ENCODE measurements around the gene MRPL32. TPM values are rescaled to one million over a fixed set of nuclear protein-coding genes. Genes with fewer than 3 reads are reported as not detected.

The MRPL32 gene
- total RNA-seq, 1 experiment from 2014 or later = 102 TPM

- ChIA-PET POLR2A (ENCODE audit: low non-redundant PET) (no interaction called here), CTCF (no interaction called here)
- H3K27me3 ChIP-seq (replicated peaks; ENCODE audit: insufficient read depth, low read depth, low read length, poor library complexity) = no peaks in the 10 kb centered on the region
- BruUV-seq (replicated peaks) = no TSS peak
- TF ChIP-seq CTCF (conservative IDR thresholded peaks at IDR 0.05; ENCODE audit: low read depth, low read length) (no peak), EZH2 (IDR thresholded peaks at IDR 0.05; ENCODE audit: borderline replicate concordance, low read depth, low read length, poor library complexity, severe bottlenecking) (no peak)
- no peak for DNase-seq (ENCODE audit: low spot score)
- no peak overlapping the region for H3K27ac ChIP-seq (ENCODE audit: low read depth, low read length, poor library complexity, severe bottlenecking)
- no peaks in the 10 kb centered on the region for H3K36me3 ChIP-seq (ENCODE audit: insufficient read depth, low read length, poor library complexity, severe bottlenecking)
- H3K9me3 ChIP-seq (ENCODE audit: low read depth, low read length, poor library complexity, severe bottlenecking) = peaks cover 3% of the 10 kb centered on the region
- intact Hi-C loops (cut with micrococcal nuclease; ENCODE audit: unreplicated experiment) = no loop called here
- no peak overlapping the region for H3K4me3 ChIP-seq (ENCODE audit: low read depth, low read length, poor library complexity, severe bottlenecking)
- H3K4me1 ChIP-seq (ENCODE audit: insufficient read depth, low read length, poor library complexity, severe bottlenecking) = no peaks in the 10 kb centered on the region
Measured at GRCh38 chr7:42982604-42983115, 50.5 kb downstream of the MRPL32 start.

- no peaks in the 10 kb centered on the region for H3K4me1 ChIP-seq (ENCODE audit: insufficient read depth, low read length, poor library complexity, severe bottlenecking)
- no peaks in the 10 kb centered on the region for H3K27me3 ChIP-seq (replicated peaks; ENCODE audit: insufficient read depth, low read depth, low read length, poor library complexity)
- BruUV-seq (replicated peaks) = no TSS peak
- H3K27ac ChIP-seq (ENCODE audit: low read depth, low read length, poor library complexity, severe bottlenecking) = no peak overlapping the region
- TF ChIP-seq EZH2 (IDR thresholded peaks at IDR 0.05; ENCODE audit: borderline replicate concordance, low read depth, low read length, poor library complexity, severe bottlenecking) (no peak), CTCF (conservative IDR thresholded peaks at IDR 0.05; ENCODE audit: low read depth, low read length) (no peak)
- CTCF ChIA-PET = no interaction called here
- H3K9me3 ChIP-seq (ENCODE audit: low read depth, low read length, poor library complexity, severe bottlenecking) = peaks cover 3% of the 10 kb centered on the region
- intact Hi-C loops (cut with micrococcal nuclease; ENCODE audit: unreplicated experiment) = no loop called here
- H3K4me3 ChIP-seq (ENCODE audit: low read depth, low read length, poor library complexity, severe bottlenecking) = no peak overlapping the region
- H3K36me3 ChIP-seq (ENCODE audit: insufficient read depth, low read length, poor library complexity, severe bottlenecking) = no peaks in the 10 kb centered on the region
- no peak for DNase-seq (ENCODE audit: low spot score)
- POLR2A ChIA-PET (ENCODE audit: low non-redundant PET) = no interaction called here
Measured at GRCh38 chr7:42984137-42984536, 52.0 kb downstream of the MRPL32 start.

- intact Hi-C loops (cut with micrococcal nuclease; ENCODE audit: unreplicated experiment) = no loop called here
- Histone ChIP-seq H3K36me3 (ENCODE audit: insufficient read depth, low read length, poor library complexity, severe bottlenecking) (no peaks in the 10 kb centered on the region), H3K4me1 (ENCODE audit: insufficient read depth, low read length, poor library complexity, severe bottlenecking) (no peaks in the 10 kb centered on the region), H3K27me3 (replicated peaks; ENCODE audit: insufficient read depth, low read depth, low read length, poor library complexity) (no peaks in the 10 kb centered on the region), H3K9me3 (ENCODE audit: low read depth, low read length, poor library complexity, severe bottlenecking) (peaks cover 3% of the 10 kb centered on the region), H3K4me3 (ENCODE audit: low read depth, low read length, poor library complexity, severe bottlenecking) (no peak overlapping the region), H3K27ac (ENCODE audit: low read depth, low read length, poor library complexity, severe bottlenecking) (no peak overlapping the region)
- DNase-seq (ENCODE audit: low spot score) = no peak
- ChIA-PET POLR2A (ENCODE audit: low non-redundant PET) (no interaction called here), CTCF (no interaction called here)
- TF ChIP-seq EZH2 (IDR thresholded peaks at IDR 0.05; ENCODE audit: borderline replicate concordance, low read depth, low read length, poor library complexity, severe bottlenecking) (no peak), CTCF (conservative IDR thresholded peaks at IDR 0.05; ENCODE audit: low read depth, low read length) (no peak)
- BruUV-seq (replicated peaks) = no TSS peak
Measured at GRCh38 chr7:42986213-42986612, 54.0 kb downstream of the MRPL32 start.

Measured in A673 (cell line).